Neural progenitor cell (in vitro differentiated cells): ENCODE measurements around the gene PCNX3. TPM values are rescaled to one million over a fixed set of nuclear protein-coding genes. Genes with fewer than 3 reads are reported as not detected.

Source experiments
- DNase-seq: peaks from one replicate; pipeline ENCODE4 v3.0.0-alpha.2; 2016; ENCODE audit warnings: low spot score
- H2AFZ ChIP-seq: fragments of 200-600 bp; sonication (generic); replicated peaks from 2 replicates; pipeline ENCODE4 v1.6.1; 2016; ENCODE audit warnings: antibody characterized with exemption
- H3F3A ChIP-seq: fragments of 200-600 bp; sonication (generic); 2 replicates; pipeline ENCODE4 v1.6.1; 2016; ENCODE audit warnings: antibody characterized with exemption, low read depth
- H3K27ac ChIP-seq: fragments of 200-600 bp; sonication (generic); 2 replicates; pipeline ENCODE4 v1.5.1; 2016; ENCODE audit warnings: mild to moderate bottlenecking
- H3K27me3 ChIP-seq: fragments of 200-600 bp; sonication (generic); 2 replicates; pipeline ENCODE4 v1.6.1; 2016; ENCODE audit warnings: mild to moderate bottlenecking, moderate library complexity
- H3K36me3 ChIP-seq: fragments of 200-600 bp; sonication (generic); 2 replicates; pipeline ENCODE4 v1.5.1; 2016
- H3K4me1 ChIP-seq: fragments of 200-600 bp; sonication (generic); 2 replicates; pipeline ENCODE4 v1.6.1; 2016; ENCODE audit warnings: mixed run types
- H3K4me2 ChIP-seq: fragments of 200-600 bp; sonication (generic); 2 replicates; pipeline ENCODE4 v1.6.1; 2016
- H3K4me3 ChIP-seq: fragments of 200-600 bp; sonication (generic); 2 replicates; pipeline ENCODE4 v1.5.1; 2016
- H3K79me2 ChIP-seq: fragments of 200-600 bp; sonication (generic); 2 replicates; pipeline ENCODE4 v1.6.1; 2016; ENCODE audit warnings: low read depth
- H3K9ac ChIP-seq: fragments of 200-600 bp; sonication (generic); 2 replicates; pipeline ENCODE4 v1.6.1; 2016
- H3K9me3 ChIP-seq: fragments of 200-600 bp; sonication (generic); 2 replicates; pipeline ENCODE4 v1.5.1; 2016; ENCODE audit warnings: low read depth
- H4K20me1 ChIP-seq: fragments of 200-600 bp; sonication (generic); 2 replicates; pipeline ENCODE4 v1.6.1; 2016; ENCODE audit warnings: low read depth
- H3K27ac Mint-ChIP-seq: 3 replicates; pipeline ENCODE4 v1.8.0; 2021; ENCODE audit warnings: mixed read lengths
- H3K27me3 Mint-ChIP-seq: 2 replicates; pipeline ENCODE4 v1.8.0; 2022; ENCODE audit warnings: low read depth, mild to moderate bottlenecking, inconsistent platforms, moderate library complexity, mixed read lengths; ENCODE audit not compliant: insufficient read depth
- H3K36me3 Mint-ChIP-seq: 3 replicates; pipeline ENCODE4 v1.8.0; 2021; ENCODE audit warnings: mixed read lengths
- H3K4me1 Mint-ChIP-seq: 3 replicates; pipeline ENCODE4 v1.8.0; 2021; ENCODE audit warnings: mixed read lengths
- H3K4me3 Mint-ChIP-seq: 3 replicates; pipeline ENCODE4 v1.8.0; 2021; ENCODE audit warnings: mild to moderate bottlenecking, moderate library complexity, mixed read lengths
- H3K9me3 Mint-ChIP-seq: 3 replicates; pipeline ENCODE4 v1.8.0; 2020; ENCODE audit warnings: mixed read lengths
- CTCF ChIP-seq: fragments of 200-600 bp; sonication (generic); IDR thresholded peaks from 2 replicates; pipeline ENCODE4 v1.5.1; 2017; ENCODE audit warnings: antibody characterized with exemption, mild to moderate bottlenecking
- EZH2 ChIP-seq: fragments of 200-600 bp; sonication (generic); IDR thresholded peaks from 2 replicates; pipeline ENCODE4 v1.6.1; 2017; ENCODE audit warnings: antibody characterized with exemption, mild to moderate bottlenecking, moderate library complexity
- EZH2phosphoT487 ChIP-seq: fragments of 200-600 bp; sonication (generic); IDR thresholded peaks from 2 replicates; pipeline ENCODE4 v1.6.1; 2017; ENCODE audit warnings: antibody characterized with exemption
- total RNA-seq: library from RNA; depleted of rRNA; stranded (reverse); fragments of >200 nt; gene quantifications from 2 replicates; pipeline ENCODE4 v1.2.3, GENCODE V29; 2015; ENCODE audit warnings: low replicate concordance

PCNX3 gene
- total RNA-seq, 1 donor from 2014 or later: 6.6 TPM

- DNase-seq: no peak
- H2AFZ ChIP-seq: no peak overlapping the region
- no peaks in the 10 kb centered on the region for H3K36me3 ChIP-seq
- H3K4me3 ChIP-seq: no peak overlapping the region
- H3K4me1 ChIP-seq: peaks cover 11% of the 10 kb centered on the region
- H3K27ac Mint-ChIP-seq: peak overlapping the region; percentile 21
- peaks cover 28% of the 10 kb centered on the region for H3F3A ChIP-seq
- peaks cover 19% of the 10 kb centered on the region for H4K20me1 ChIP-seq
- H3K4me2 ChIP-seq: no peak overlapping the region
- H3K27ac ChIP-seq: no peak overlapping the region
- no peaks in the 10 kb centered on the region for H3K79me2 ChIP-seq
- no peaks in the 10 kb centered on the region for H3K9me3 Mint-ChIP-seq
- peaks cover 2% of the 10 kb centered on the region for H3K27me3 Mint-ChIP-seq
- peaks cover 34% of the 10 kb centered on the region for H3K4me1 Mint-ChIP-seq
- TF ChIP-seq EZH2phosphoT487: no peak
- TF ChIP-seq EZH2: no peak
- no peak for TF ChIP-seq CTCF
- no peak overlapping the region for H3K4me3 Mint-ChIP-seq
- peaks cover 9% of the 10 kb centered on the region for H3K36me3 Mint-ChIP-seq
- H3K9ac ChIP-seq: no peak overlapping the region
- no peaks in the 10 kb centered on the region for H3K9me3 ChIP-seq
- peaks cover 25% of the 10 kb centered on the region for H3K27me3 ChIP-seq
Observed at GRCh38 chr11:65648997-65649493, 33.5 kb downstream of the PCNX3 start.

GRCh38 chr11:65649656-65650546, 34.3 kb downstream of the PCNX3 start:
- Histone ChIP-seq H2AFZ (no peak overlapping the region), H3K27ac (no peak overlapping the region)
- peaks cover 11% of the 10 kb centered on the region for H3K36me3 Mint-ChIP-seq

GRCh38 chr11:65650547-65651338, 35.2 kb downstream of the PCNX3 start:
- Mint-ChIP-seq H3K4me3 (peak overlapping the region; percentile 86), H3K27ac (no peak overlapping the region), H3K36me3 (peaks cover 17% of the 10 kb centered on the region), H3K9me3 (no peaks in the 10 kb centered on the region), H3K27me3 (peaks cover 2% of the 10 kb centered on the region), H3K4me1 (peaks cover 31% of the 10 kb centered on the region)
- Histone ChIP-seq H3K9ac (no peak overlapping the region), H3K9me3 (no peaks in the 10 kb centered on the region), H3K4me1 (peaks cover 11% of the 10 kb centered on the region), H3K4me3 (no peak overlapping the region), H3K27ac (no peak overlapping the region), H3K79me2 (no peaks in the 10 kb centered on the region), H3K36me3 (no peaks in the 10 kb centered on the region), H3K27me3 (peaks cover 25% of the 10 kb centered on the region), H3K4me2 (no peak overlapping the region), H4K20me1 (peaks cover 19% of the 10 kb centered on the region), H3F3A (peaks cover 32% of the 10 kb centered on the region), H2AFZ (no peak overlapping the region)
- TF ChIP-seq EZH2phosphoT487: no peak
- TF ChIP-seq CTCF: no peak
- no peak for TF ChIP-seq EZH2
- DNase-seq: no peak

More at GRCh38 chr11:65649656-65650546, 34.3 kb downstream of the PCNX3 start:
- TF ChIP-seq EZH2: no peak
- no peak for TF ChIP-seq CTCF
- no peak for TF ChIP-seq EZH2phosphoT487
- Mint-ChIP-seq H3K4me3 (no peak overlapping the region), H3K27me3 (peaks cover 2% of the 10 kb centered on the region), H3K9me3 (no peaks in the 10 kb centered on the region), H3K27ac (no peak overlapping the region), H3K4me1 (peaks cover 34% of the 10 kb centered on the region)
- H3F3A ChIP-seq: peaks cover 32% of the 10 kb centered on the region
- no peak overlapping the region for H3K4me3 ChIP-seq
- peaks cover 11% of the 10 kb centered on the region for H3K4me1 ChIP-seq
- H4K20me1 ChIP-seq: peaks cover 19% of the 10 kb centered on the region
- no peak overlapping the region for H3K9ac ChIP-seq
- no peaks in the 10 kb centered on the region for H3K36me3 ChIP-seq
- no peak overlapping the region for H3K4me2 ChIP-seq
- H3K79me2 ChIP-seq: no peaks in the 10 kb centered on the region
- no peaks in the 10 kb centered on the region for H3K9me3 ChIP-seq
- DNase-seq: no peak
- H3K27me3 ChIP-seq: peaks cover 25% of the 10 kb centered on the region
